Activated CD4-positive, alpha-beta T cell treated with anti-CD3 and anti-CD28 coated beads, Interleukin-2, amount 50 U/mL, for 24 hours (primary cell): Measurements from ENCODE around the gene DGKQ.

ENCODE experiments used
- DNase-seq, 2 donors: peaks; one replicate each; pipeline ENCODE4 v3.0.0-alpha.2; 2020; ENCODE audit warnings: low read depth in 1 of 2, low spot score in 1 of 2

DGKQ gene

DNA sequence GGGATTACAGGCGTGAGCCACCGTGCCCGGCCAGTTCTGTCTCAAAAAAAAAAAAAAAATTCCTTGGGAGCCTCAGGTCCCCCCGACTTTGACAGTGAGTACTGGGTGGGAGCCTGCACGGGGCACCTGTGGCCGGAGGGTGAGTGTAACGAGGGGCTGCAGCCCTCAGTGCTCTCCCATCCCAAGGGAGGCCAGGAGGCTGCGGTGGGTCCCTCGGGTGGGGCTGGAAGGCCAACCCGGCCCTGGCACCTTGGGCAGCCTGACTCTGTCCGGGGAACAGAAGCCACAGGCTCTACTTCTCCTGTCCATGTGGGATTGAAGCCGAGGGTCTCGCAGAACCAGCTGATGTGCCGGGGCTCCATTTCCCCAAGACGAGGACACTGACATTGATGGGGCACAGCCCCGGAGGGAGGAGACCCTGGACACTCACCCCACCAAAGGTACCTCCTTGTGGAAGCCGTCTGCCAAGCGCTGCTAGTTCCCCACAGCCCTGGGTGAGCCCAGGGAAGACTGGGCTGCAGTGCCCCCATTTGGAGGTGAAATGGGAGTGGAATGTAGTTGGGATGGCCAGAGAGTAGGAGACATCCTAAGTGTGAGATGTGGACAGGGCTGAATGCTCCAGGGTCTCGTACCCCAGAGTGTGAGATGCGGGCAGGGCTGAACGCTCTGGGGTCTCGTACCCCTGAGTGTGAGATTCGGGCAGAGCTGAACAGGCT is 22.1 kb upstream of the DGKQ start:
- DNase-seq = no peak

DNA sequence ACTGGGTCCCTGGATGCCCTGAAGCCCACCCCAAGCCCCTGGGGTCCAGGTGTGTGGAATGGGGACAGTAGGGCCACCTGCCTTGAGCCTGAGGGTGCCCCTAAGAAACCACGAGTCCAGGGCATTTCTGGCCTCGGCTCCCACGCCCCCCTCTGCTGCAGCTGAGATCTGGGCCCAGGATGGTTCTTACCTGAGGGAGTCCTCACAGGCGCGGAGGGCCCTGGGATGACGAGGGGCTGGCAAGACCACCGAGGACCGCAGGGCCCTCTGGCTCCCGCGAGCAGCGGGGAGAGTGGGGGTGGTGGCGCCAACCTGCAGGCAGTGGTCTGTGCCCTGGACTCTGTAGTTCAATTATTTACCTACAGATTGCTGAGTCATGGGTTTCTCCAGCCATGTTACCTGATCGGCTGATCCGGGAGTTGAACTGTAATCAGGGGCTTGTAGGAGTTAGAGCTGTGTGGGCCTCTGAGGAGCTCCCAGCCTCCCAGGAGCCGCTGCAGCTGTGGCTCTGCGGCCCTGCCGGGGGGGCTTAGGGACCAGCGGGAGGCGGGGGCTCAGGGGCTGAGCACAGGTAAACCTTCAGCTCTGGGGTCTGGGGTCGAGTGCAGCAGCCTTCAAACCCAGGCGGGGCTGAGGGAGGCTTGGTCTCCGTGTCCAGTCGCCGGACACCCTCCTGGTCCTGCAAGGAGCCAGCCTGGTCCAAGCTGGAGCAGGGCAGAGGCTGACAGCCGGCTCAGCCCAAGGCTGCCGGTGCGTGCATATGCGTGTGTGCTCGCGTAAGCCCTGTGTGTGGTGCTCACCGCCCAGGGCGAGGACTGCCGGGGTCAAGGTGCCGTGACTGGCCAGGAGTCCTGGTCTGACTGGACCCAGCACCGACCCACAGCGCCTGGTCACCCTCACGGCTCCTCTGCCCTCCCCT is 20.0 kb upstream of the DGKQ start, which contains the start of gene SLC26A1:
SLC26A1 (minus strand) TSS at position 294 of the 919 bp plus-strand sequence. CDS start 1,701 bp downstream, outside the sequence.
- DNase-seq = no peak

DNA sequence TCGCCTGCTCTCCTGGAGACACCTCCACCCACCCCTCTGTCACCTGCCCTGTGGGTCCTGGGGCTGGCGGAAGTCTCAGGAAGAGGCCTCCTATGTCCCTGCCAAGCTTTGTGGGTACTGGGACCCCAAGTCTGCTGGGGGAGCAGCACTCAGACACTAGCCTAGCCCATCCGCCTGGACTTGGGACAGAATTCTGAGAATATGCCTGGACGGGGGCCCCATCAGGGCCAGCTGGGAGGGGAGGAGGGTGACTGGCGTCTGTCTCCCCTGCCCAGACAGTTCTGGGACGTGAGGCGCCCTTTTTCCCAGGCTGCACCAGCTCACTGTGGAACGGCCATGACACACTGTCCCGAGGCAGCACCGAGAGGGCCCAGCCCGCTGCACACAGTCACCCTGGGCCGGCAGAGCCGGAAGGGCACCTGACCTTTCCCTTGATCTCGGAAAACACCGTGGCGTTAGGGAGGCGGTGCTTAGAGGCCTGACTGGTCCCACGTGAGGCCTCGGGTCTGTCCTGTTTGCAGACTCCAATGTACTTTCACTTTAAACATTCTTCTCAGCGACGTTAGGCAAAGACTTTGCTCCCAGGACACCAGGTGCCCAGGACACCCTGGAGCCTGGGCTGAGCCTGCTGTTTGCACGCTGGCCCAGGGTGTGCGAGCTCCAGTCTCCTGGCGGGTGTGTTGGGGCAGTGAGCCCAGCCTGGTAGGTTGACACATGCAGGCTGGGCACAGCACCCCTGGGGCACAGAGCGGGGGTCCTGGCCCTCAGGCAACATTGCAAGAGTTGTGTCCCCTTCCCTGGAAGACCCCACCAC is 19.1 kb upstream of the DGKQ start:
- DNase-seq = no peak

DNA sequence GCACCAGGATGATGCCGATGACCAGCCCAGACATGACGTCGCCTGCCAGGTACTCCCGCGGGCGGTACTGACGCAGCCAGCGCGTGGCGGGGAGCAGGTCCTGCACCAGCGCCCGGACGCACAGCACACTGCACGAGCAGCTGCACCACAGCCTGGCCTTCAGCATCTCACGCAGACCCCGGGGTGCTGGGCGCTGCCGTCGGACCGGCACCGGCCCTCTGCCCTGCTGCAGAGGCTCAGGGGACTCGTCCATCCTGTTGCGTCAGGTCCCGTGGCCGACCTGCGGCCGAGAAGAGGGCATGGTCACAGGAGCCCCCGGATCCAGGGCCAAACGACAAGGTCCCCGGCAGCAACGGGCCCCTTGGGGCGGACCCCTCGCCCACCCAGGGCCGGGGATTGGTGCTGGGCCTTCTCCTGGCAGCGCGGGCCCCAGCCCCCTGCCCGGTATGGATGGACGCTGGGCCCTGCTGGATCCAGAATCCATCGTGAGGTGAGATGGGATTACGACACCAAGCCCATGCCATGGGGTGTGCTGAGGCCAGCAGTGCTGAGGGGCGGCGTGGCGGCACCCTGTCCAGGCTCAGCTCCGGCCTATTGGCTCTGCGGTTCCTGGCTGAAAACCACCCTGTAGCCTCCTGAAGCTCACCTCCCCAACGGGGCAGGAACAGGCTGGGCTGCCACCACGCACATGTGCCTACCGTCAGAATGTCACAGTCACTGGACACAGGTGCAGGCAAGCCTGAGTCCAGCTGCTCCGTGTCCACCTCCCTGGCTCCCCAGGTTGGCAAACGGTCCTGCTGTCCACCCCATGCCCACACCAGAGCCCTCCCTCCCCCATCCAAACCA is 18.3 kb upstream of the DGKQ start:
- no peak for DNase-seq

DNA sequence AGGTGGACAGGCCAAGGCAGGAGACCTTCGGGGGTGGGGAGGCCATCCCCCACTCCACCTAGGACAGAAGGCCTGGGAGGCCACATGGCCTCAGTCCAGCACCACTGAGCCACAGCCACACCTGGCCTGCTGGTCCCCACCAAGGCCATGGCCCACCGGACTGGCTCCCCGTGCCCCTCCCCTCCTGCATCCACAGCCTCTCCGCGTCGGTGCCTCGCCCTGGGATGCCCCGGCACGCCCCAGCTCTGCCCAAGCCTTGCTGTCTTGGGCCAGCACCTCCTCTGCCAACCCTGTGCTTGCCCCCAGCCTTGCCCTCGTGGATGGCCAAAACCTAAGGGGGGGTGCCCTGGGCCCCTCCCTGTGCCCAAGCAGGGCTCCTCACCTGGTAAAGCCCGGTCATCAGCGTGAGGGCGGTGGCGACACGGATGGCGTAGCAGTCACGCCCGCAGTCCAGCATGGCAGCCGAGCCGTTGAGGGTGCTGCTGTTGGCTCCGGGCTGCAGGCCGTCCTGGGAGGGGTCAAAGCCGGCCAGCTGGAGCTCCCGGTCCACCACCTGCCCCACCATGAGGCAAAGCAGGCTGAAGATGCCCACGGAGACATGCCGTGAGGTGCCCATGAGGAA is 17.5 kb upstream of the DGKQ start:
- no peak for DNase-seq

DNA sequence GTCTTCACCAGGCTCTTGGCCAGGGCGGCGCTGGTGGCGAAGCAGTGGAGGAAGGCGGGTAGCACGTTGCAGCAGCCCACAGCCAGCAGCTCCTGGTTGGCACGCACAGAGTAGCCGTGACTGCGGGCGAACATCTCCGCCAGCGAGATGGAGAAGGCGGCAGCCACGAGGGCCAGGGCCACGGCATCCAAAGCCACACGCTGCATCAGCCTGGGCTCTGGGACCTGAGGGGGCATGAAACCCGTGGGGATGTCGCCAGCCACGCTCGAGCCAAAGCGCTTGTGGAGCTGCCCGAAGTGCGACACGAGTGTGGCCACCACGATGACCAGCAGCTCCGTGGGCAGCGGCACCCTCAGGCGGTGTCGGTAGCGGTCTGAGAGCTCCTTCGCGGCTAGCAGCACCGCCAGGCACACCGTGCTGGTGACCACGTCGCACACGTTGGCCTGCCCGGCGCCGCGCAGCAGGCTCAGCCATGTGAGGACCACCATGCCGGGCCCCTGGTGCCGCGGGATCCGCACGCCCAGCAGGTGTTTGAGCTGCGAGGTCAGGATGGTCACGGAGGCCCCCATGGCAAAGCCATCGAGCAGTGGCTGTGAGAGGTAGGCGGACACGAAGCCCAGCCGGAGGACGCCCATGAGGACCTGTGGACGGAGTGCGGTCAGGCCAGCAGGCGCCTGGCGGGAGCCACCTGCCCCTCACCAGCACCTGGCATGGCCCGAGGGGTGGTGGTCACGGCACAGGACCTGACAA is 16.5 kb upstream of the DGKQ start:
- no peak for DNase-seq

DNA sequence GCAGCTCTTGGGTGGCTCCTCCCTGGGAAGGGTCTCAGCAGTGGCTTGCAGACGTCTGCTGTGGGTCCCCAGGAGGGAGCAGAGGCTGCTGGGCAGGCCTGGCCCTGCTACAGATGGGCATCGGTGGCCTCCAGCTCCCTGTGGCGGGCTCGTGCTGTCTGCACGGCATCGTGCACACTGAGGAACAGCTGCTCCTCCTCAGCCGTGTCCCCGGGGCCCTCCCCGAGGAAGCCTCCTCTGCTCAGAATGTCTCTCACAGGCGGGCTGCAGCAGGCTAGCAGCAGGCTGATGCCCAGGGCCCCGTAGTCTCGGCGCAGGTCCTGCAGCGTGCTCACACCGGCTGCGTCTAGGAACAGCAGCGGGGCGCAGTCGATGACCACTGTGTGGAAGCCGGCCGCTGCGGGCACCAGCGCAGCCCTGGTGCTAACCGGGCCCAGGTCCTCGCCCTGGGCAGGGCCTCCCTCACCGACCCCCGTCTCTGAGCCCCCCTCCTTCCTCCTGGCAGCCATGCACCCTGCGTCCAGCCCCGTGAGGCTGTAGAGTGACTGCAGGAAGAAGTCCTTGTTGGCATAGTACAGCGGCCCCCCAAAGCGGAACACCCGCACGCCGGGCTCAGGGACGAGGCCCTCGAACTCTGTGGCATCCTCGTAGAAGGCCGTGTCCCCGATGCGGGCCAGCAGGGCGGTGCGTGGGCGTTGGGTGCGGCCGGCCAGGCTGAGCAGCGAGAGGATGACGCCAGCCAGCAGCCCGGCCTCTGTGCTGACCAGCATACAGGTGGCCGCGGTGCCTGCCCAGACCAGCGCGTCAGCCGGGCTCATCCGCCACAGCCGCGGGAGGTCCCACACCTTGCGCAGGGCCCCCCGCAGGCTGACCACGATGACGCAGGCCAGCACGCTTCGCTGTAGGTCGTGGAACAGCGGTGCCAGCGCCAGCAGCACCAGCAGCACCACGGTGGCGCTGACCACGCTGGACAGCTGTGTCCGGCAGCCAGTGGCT is 15.7 kb upstream of the DGKQ start:
- DNase-seq = no peak

DNA sequence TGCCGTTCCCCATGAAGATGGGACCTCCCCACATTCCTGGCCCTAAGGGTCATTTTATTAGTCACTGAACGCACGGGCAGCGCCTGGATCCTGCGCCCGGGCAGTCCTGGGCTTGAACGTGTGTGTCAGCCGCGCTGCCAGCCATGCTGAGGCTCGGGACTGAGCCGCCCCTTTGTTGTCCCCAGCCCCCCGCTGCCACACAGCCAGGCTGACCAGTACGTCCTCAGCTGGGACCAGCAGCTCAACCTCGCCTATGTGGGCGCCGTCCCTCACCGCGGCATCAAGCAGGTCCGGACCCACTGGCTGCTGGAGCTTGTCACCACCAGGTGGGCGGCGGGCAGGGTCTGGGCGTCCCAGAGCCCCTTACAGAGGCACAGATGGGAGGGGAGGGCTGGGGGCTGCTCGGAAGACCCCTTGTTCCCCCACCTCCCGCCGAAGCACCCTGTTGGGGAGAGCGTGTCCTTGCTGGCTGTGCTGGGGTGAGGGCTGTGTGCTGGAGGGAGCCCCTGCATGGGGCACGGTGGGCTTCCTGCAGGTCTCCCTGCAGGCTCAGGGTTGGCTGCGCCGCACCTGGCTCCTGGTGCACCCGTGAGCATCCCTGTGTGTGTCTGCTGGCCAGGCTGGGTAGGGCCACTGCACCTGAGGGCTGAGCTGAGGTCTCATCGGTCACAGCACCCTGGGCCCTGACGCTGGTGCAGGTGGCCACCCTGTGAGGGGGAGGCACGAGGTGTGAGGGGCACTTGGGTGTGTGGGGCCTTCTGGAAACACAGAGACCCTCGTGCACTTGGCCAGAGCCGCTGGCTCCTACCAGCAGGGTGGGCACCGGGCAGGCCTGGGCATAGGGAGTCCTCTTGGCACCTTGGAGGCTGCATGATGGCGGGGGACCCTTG is 14.5 kb upstream of the DGKQ start:
- DNase-seq = no peak

DNA sequence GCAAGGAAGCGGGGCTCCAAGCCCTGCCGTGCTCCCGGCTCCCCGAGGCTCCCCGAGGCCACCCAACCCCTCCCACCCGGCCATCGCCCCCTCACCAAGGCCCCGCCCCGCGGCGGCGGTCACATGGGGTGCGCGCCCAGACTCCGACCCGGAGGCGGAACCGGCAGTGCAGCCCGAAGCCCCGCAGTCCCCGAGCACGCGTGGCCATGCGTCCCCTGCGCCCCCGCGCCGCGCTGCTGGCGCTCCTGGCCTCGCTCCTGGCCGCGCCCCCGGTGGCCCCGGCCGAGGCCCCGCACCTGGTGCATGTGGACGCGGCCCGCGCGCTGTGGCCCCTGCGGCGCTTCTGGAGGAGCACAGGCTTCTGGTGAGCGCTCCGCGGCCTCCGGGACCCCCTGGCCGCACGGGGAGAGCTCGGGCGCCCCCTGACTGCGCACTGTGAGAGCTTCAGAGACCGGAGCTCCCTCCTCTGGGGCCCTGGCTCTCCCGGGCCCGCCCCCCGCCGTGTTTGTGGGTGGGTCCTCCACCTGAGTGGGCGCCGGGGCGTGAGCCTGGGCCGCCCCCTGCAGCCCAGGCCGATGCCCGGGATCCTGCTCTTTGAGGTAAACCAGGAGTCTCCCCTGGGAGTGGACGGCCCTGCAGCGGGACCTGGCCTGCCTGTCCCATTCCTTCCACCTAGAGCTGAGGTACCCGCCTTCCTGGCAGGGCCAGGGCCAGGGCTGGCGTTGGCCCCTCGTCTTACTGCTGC is 13.7 kb upstream of the DGKQ start, which contains the start of gene IDUA:
IDUA (plus strand) TSS at position 166 of the 745 bp plus-strand sequence; CDS start at position 207, 41 bp downstream.
- DNase-seq = peak; percentile 69 to 70

DNA sequence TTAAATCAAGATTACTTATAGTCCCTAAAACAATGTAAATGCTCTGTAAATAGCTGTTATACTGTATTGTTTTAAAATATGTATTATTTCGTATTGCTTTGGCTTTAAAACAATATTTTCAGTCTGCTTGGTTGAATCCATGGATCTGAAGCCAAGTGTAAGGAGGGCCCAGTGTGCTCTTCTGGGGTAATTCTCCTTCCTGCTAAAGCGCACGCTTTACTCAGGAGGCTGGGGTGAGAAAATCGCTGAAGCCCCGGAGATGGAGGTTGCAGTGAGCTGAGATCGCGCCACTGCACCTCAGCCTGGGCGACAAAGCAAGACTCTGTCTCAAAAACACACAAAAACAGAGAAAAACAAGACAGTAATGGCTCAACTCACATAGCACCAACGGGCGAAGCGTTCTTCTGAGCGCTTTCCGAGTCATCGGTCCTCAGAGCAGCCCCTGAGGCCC is 13.1 kb upstream of the DGKQ start:
- DNase-seq = no peak

DNA sequence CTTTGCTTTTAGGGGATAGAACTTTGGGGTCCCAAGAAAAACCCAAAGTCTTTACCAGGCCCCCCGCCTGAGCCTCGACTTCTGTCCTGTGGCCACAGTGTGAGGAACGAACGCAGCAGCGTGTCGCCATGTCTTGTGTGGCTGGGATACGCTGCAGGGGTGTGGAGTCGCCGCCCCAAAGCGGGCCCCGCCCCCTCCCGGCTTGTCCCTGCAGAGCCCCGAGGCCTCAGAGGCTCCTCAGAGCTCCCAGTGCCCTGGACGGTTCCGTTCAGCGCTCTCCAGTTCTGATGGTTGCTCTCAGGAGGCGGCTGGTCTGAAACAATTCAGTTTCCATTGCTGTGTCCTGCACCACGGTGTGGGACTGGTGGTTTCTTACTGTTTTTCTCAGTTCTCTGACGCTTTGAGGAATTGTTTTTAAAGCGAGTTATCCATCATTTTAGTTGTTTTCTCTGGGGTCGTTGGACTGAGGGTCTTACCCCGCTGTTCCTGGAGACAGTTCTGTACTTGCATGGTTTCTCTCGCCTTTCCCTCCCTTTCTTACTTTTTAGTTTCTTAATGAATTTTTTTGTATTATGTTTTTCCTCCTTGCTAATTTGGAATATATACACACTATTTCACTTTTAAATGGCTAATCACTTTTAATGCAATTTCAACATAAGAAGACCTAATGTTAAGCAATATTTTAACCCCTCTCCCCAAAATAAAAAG is 11.9 kb upstream of the DGKQ start:
- peak; percentile 40 to 53 for DNase-seq

DNA sequence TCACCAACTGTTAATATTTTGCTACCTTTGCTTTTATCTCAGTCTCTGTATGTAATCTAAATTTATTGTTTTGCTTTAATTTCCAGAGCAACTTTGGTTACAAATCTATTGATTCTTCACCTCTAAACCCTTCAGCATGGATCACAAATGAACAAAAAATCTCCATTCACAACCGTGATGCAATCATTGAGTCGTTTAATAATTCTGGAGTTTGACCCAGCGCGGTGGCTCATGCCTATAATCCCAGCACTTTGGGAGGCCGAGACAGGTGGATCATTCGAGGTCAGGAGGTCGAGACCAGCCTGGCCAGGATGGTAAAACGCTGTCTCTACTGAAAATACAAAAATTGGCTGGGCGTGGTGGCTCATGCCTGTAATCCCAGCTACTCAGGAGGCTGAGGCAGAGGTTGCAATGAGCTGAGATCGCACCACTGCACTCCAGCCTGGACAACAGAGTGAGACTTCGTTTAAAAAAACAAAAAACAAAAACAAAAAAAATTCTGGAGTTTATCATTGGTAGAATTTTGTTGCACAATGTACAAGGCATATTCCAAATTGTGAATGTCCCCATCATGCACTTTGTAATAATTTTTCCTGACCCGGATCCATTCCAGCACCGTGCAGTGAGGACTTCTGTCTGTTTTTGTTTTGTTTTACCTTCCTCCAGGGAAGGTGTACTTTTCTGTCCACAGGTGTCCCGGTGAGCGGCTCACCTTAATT is 11.1 kb upstream of the DGKQ start:
- no peak for DNase-seq

DNA sequence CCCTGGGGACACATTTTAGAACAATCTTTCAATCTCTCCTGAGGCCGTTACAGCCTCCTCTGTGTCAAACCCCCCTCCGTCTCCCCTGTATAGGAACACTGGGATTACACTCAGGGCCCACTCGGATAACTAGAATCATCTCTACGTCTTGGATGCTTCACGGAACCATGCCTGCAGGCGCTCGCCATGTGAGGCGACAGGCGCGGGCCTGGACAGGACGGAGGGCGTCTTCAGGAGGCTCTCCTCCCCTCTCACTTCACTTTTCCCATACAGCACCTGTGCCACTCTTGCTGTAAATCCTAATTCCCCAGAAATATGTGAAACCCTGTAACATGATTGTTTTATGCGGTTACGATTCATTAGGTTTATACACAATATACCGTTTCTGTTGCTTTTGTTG is 9.4 kb upstream of the DGKQ start:
- no peak for DNase-seq

DNA sequence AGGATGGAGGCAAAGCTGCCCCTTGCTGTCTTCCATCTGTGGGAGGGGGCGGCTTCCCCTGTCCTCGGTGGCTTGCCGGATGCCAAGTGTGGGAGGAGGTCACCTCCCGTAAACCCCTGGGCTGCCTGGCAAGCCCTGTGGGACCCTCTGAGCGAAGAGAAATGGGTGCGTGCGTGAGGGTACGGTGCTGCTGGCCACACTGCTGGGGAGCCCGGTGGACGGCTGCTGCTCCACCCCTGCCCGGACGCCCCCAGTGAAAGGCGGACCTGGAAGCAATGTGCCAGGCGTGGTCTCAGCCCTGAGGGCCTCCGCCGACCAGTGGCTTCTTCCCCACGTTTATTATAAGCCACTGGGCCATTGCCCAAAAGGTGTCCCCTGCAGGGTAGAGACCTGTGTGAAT is 8.9 kb upstream of the DGKQ start:
- no peak for DNase-seq
